HG02884 (cell line): ENCODE measurements around the gene THSD8.

Source experiments
- ATAC-seq: cut with Tn5 transposase; IDR thresholded peaks from one replicate; pipeline ENCODE4 v1.9.1; 2021; ENCODE audit warnings: mild to moderate bottlenecking, moderate library complexity; ENCODE audit not compliant: unreplicated experiment

THSD8 gene

GRCh38 chr19:12801466-12802266 is at the start of gene THSD8, which contains the start of gene PRDX2:
TSS of gene THSD8 (plus strand) at chr19:12802069. CDS start at chr19:12802072, 3 bp downstream.
TSS of gene PRDX2 (minus strand) at chr19:12801800. CDS start at chr19:12801261, 539 bp downstream.
- ATAC-seq, result no peak

- ATAC-seq, result no peak
Observed at GRCh38 chr19:12754465-12755196, 47.2 kb upstream of the THSD8 start.

GRCh38 chr19:12756150-12756883 is 45.6 kb upstream of the THSD8 start:
- ATAC-seq, result no peak

GRCh38 chr19:12757544-12758274 is 44.2 kb upstream of the THSD8 start:
- no peak for ATAC-seq

- no peak for ATAC-seq
Observed at GRCh38 chr19:12759686-12760085, 42.2 kb upstream of the THSD8 start.

- no peak for ATAC-seq
Observed at GRCh38 chr19:12763100-12763499, 38.8 kb upstream of the THSD8 start.

- ATAC-seq, result no peak
Observed at GRCh38 chr19:12764698-12765097, 37.2 kb upstream of the THSD8 start.

GRCh38 chr19:12766051-12766521 is 35.8 kb upstream of the THSD8 start:
- ATAC-seq, result no peak

- no peak for ATAC-seq
Observed at GRCh38 chr19:12767150-12767549, 34.7 kb upstream of the THSD8 start.

- ATAC-seq, result no peak
Observed at GRCh38 chr19:12767666-12768065, 34.2 kb upstream of the THSD8 start.

GRCh38 chr19:12769689-12770088 is 32.2 kb upstream of the THSD8 start:
- ATAC-seq, result no peak

- ATAC-seq, result no peak
Observed at GRCh38 chr19:12770922-12771321, 30.9 kb upstream of the THSD8 start.

GRCh38 chr19:12772323-12772722 is 29.5 kb upstream of the THSD8 start:
- no peak for ATAC-seq

- no peak for ATAC-seq
Observed at GRCh38 chr19:12773571-12773970, 28.3 kb upstream of the THSD8 start.

- no peak for ATAC-seq
Observed at GRCh38 chr19:12774588-12775555, 27.0 kb upstream of the THSD8 start, which contains the start of gene HOOK2. TSS of gene HOOK2 (minus strand) at chr19:12775552. CDS start at chr19:12775449, 103 bp downstream.

GRCh38 chr19:12777217-12778016 is 24.5 kb upstream of the THSD8 start:
- no peak for ATAC-seq

GRCh38 chr19:12778017-12778904 is 23.6 kb upstream of the THSD8 start:
- ATAC-seq, result no peak

GRCh38 chr19:12778905-12779161 is 23.0 kb upstream of the THSD8 start:
- ATAC-seq, result no peak
